Measurements from ENCODE around the gene TWSG1. TPM values are rescaled to one million over a fixed set of nuclear protein-coding genes. Genes with fewer than 3 reads are reported as not detected.

The TWSG1 gene
- total and polyA plus RNA-seq, 10 of the 15 experiments (the other 5 are each of a cell fraction or from before 2014, with no cell fraction given), result 11.1 to 45.1 (median 27.7) TPM

GRCh38 chr18:9387891-9388290 is 53.3 kb downstream of the TWSG1 start:
- H3K9ac ChIP-seq (ENCODE audit: control insufficient read depth, insufficient read depth, low read length), result no peak overlapping the region
- H4K20me1 ChIP-seq (ENCODE audit: control insufficient read depth, insufficient read depth), result no peaks in the 10 kb centered on the region
- no TSS peak for BruUV-seq (replicated peaks)
- ATAC-seq, result no peak
- H3K79me2 ChIP-seq (ENCODE audit: control insufficient read depth, insufficient read depth, low read length), result no peaks in the 10 kb centered on the region
- H3K4me1 ChIP-seq (ENCODE audit: control insufficient read depth, insufficient read depth, low read length), result no peaks in the 10 kb centered on the region
- ChIA-PET CTCF (no interaction called here), RAD21 (ENCODE audit: unreplicated experiment) (no interaction called here), SMC1A (ENCODE audit: uncharacterized antibody, unreplicated experiment) (no interaction called here), POLR2A (no interaction called here)
- no peak for TF ChIP-seq ATF3 (IDR thresholded peaks at IDR 0.05; ENCODE audit: borderline replicate concordance, extremely low read depth, low read depth, low read length)
- no peak for TF ChIP-seq CREM (IDR thresholded peaks at IDR 0.05; ENCODE audit: low read depth)
- no peak for TF ChIP-seq USF1 (IDR thresholded peaks at IDR 0.05; ENCODE audit: borderline replicate concordance, extremely low read length, insufficient read depth, low read depth, low read length)
- no peak for TF ChIP-seq NFXL1 (IDR thresholded peaks at IDR 0.05; ENCODE audit: borderline replicate concordance)
- TF ChIP-seq RB1 (IDR thresholded peaks at IDR 0.05; ENCODE audit: borderline replicate concordance), result no peak
- no peak for TF ChIP-seq RELB (IDR thresholded peaks at IDR 0.05; ENCODE audit: low read depth)
- TF ChIP-seq CHD1 (IDR thresholded peaks at IDR 0.05; ENCODE audit: low read depth, low read length), result no peak
- TF ChIP-seq, protein P1, sequence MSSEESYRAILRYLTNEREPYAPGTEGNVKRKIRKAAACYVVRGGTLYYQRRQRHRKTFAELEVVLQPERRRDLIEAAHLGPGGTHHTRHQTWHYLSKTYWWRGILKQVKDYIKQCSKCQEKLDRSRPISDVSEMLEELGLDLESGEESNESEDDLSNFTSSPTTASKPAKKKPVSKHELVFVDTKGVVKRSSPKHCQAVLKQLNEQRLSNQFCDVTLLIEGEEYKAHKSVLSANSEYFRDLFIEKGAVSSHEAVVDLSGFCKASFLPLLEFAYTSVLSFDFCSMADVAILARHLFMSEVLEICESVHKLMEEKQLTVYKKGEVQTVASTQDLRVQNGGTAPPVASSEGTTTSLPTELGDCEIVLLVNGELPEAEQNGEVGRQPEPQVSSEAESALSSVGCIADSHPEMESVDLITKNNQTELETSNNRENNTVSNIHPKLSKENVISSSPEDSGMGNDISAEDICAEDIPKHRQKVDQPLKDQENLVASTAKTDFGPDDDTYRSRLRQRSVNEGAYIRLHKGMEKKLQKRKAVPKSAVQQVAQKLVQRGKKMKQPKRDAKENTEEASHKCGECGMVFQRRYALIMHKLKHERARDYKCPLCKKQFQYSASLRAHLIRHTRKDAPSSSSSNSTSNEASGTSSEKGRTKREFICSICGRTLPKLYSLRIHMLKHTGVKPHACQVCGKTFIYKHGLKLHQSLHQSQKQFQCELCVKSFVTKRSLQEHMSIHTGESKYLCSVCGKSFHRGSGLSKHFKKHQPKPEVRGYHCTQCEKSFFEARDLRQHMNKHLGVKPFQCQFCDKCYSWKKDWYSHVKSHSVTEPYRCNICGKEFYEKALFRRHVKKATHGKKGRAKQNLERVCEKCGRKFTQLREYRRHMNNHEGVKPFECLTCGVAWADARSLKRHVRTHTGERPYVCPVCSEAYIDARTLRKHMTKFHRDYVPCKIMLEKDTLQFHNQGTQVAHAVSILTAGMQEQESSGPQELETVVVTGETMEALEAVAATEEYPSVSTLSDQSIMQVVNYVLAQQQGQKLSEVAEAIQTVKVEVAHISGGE (CRISPR knock-in tag; IDR thresholded peaks at IDR 0.05), result no peak
- no peak for TF ChIP-seq RBBP5 (conservative IDR thresholded peaks at IDR 0.05)
- TF ChIP-seq EZH2 (IDR thresholded peaks at IDR 0.05; ENCODE audit: borderline replicate concordance, control insufficient read depth, low read depth, low read length), result no peak
- TF ChIP-seq CBFB (IDR thresholded peaks at IDR 0.05; ENCODE audit: low read depth), result no peak
- H3K4me2 ChIP-seq (ENCODE audit: control insufficient read depth, insufficient read depth), result no peak overlapping the region
- DNase-seq (ENCODE audit: low read depth, low spot score), result no peak
- 0 out of 4 replicates have a peak, but pooled peaks cover 0 to 2% of the 10 kb centered on the region in 2 experiments for H3K36me3 ChIP-seq (ENCODE audit: control insufficient read depth in 2 of 2, insufficient read depth in 2 of 2, low read length in 1 of 2)
- 100% methylated on average over 1 of the region's 1 CpG for WGBS (ENCODE audit: insufficient coverage, insufficient replicate concordance, low lambda C conversion rate, missing lambda C conversion rate)
- no peaks in the 10 kb centered on the region for H3K27me3 ChIP-seq (replicated peaks in 1 of 2; ENCODE audit: control insufficient read depth in 2 of 2, insufficient read depth in 2 of 2, low read length in 1 of 2)
- in situ Hi-C loops (cut with MboI), result no loop called here
- H3K27ac ChIP-seq (ENCODE audit: control insufficient read depth, insufficient read depth), result no peak overlapping the region
- no peak overlapping the region for H2AFZ ChIP-seq (ENCODE audit: control insufficient read depth, low read depth, low read length)
- intact Hi-C loops (cut with micrococcal nuclease; ENCODE audit: unreplicated experiment), result no loop called here
- no peak overlapping the region for H3K4me3 ChIP-seq
- no peak for FAIRE-seq
- peaks cover 6% of the 10 kb centered on the region; the same call in 2 of the 3 replicates for H3K9me3 ChIP-seq (replicated peaks; ENCODE audit: control insufficient read depth, insufficient read depth, low read length)
